Measurements from ENCODE around the gene CMSS1.

Gene CMSS1

GRCh38 chr3:99970198-99970597 is 152.5 kb downstream of the CMSS1 start:
- no peak overlapping the region for H3K4me2 ChIP-seq (ENCODE audit: low read length)
- H2AFZ ChIP-seq: no peak overlapping the region
- H3K36me3 ChIP-seq (ENCODE audit: control insufficient read depth, insufficient read depth, low read length): no peaks in the 10 kb centered on the region
- H3K4me3 ChIP-seq (ENCODE audit: low read depth, low read length): no peak overlapping the region
- H3K4me1 ChIP-seq: peaks cover 9% of the 10 kb centered on the region
- H3K27me3 ChIP-seq (ENCODE audit: control insufficient read depth, insufficient read depth, low read length): no peaks in the 10 kb centered on the region
- H3K27ac ChIP-seq: no peak overlapping the region
- peaks cover 2% of the 10 kb centered on the region for H3K79me2 ChIP-seq
- no peaks in the 10 kb centered on the region for H3K9me3 ChIP-seq (ENCODE audit: control insufficient read depth, low read length)
- TF ChIP-seq, protein P1, sequence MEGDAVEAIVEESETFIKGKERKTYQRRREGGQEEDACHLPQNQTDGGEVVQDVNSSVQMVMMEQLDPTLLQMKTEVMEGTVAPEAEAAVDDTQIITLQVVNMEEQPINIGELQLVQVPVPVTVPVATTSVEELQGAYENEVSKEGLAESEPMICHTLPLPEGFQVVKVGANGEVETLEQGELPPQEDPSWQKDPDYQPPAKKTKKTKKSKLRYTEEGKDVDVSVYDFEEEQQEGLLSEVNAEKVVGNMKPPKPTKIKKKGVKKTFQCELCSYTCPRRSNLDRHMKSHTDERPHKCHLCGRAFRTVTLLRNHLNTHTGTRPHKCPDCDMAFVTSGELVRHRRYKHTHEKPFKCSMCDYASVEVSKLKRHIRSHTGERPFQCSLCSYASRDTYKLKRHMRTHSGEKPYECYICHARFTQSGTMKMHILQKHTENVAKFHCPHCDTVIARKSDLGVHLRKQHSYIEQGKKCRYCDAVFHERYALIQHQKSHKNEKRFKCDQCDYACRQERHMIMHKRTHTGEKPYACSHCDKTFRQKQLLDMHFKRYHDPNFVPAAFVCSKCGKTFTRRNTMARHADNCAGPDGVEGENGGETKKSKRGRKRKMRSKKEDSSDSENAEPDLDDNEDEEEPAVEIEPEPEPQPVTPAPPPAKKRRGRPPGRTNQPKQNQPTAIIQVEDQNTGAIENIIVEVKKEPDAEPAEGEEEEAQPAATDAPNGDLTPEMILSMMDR (IDR thresholded peaks at IDR 0.05): no peak
- no peak overlapping the region for H3K9ac ChIP-seq

DNA sequence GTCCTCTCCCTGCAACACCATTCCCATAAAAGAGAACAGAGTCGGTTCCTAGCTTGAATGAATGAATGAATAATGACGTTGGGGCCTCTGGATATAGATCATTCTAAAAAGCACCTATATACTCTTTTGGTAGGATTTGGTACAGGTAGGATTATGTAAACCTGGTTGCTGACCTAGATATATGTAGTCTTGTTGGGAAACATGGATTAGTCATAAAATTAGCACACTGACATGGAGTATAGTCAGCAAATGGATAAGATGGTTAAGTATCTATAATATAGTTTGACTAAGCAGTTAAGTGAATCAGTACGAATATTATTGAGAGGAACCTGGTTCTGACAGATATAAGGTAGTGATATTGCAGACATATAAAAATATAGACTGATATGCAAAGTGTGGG is 154.1 kb downstream of the CMSS1 start:
- Histone ChIP-seq H3K4me3 (ENCODE audit: low read depth, low read length) (no peak overlapping the region), H2AFZ (no peak overlapping the region), H3K9me3 (ENCODE audit: control insufficient read depth, low read length) (no peaks in the 10 kb centered on the region), H3K79me2 (peaks cover 4% of the 10 kb centered on the region), H3K27ac (no peak overlapping the region), H3K27me3 (ENCODE audit: control insufficient read depth, insufficient read depth, low read length) (no peaks in the 10 kb centered on the region), H3K9ac (no peak overlapping the region), H3K4me1 (no peaks in the 10 kb centered on the region), H3K36me3 (ENCODE audit: control insufficient read depth, insufficient read depth, low read length) (no peaks in the 10 kb centered on the region), H3K4me2 (ENCODE audit: low read length) (no peak overlapping the region)
- TF ChIP-seq, protein P1 (IDR thresholded peaks at IDR 0.05): no peak

- Histone ChIP-seq H3K4me1 (no peaks in the 10 kb centered on the region), H3K27me3 (ENCODE audit: control insufficient read depth, insufficient read depth, low read length) (no peaks in the 10 kb centered on the region), H3K4me3 (ENCODE audit: low read depth, low read length) (no peak overlapping the region), H3K36me3 (ENCODE audit: control insufficient read depth, insufficient read depth, low read length) (no peaks in the 10 kb centered on the region), H3K27ac (no peak overlapping the region), H3K9ac (no peak overlapping the region), H2AFZ (no peak overlapping the region), H3K4me2 (ENCODE audit: low read length) (no peak overlapping the region), H3K9me3 (ENCODE audit: control insufficient read depth, low read length) (no peaks in the 10 kb centered on the region), H3K79me2 (peaks cover 7% of the 10 kb centered on the region)
- TF ChIP-seq, protein P1 (IDR thresholded peaks at IDR 0.05): no peak
Measured at GRCh38 chr3:99972380-99973104, 154.9 kb downstream of the CMSS1 start.

DNA sequence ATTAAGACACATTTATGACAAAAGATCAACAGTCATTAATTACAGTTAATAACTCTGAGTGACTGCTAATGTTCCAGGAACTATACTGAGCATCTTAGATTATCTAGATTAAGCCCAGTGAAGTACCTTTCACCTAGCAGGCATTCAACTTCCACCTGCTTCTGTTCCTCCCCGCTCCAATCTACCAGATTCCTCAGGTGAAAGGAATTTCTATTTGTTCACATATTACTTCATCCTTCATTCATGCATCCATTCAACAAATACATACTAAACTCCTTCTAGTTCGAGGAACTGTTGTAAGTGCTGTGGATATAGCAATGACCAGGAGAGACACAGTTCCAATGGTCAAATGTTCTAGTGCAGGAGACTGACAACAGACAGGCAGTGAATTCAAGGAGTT is 157.3 kb downstream of the CMSS1 start:
- peaks cover 11% of the 10 kb centered on the region for H3K79me2 ChIP-seq
- no peak overlapping the region for H2AFZ ChIP-seq
- no peaks in the 10 kb centered on the region for H3K27me3 ChIP-seq (ENCODE audit: control insufficient read depth, insufficient read depth, low read length)
- no peak overlapping the region for H3K4me3 ChIP-seq (ENCODE audit: low read depth, low read length)
- no peak overlapping the region for H3K4me2 ChIP-seq (ENCODE audit: low read length)
- no peak overlapping the region for H3K9ac ChIP-seq
- H3K9me3 ChIP-seq (ENCODE audit: control insufficient read depth, low read length): no peaks in the 10 kb centered on the region
- no peaks in the 10 kb centered on the region for H3K36me3 ChIP-seq (ENCODE audit: control insufficient read depth, insufficient read depth, low read length)
- TF ChIP-seq, protein P1 (IDR thresholded peaks at IDR 0.05): no peak
- H3K4me1 ChIP-seq: no peaks in the 10 kb centered on the region
- H3K27ac ChIP-seq: no peak overlapping the region

DNA sequence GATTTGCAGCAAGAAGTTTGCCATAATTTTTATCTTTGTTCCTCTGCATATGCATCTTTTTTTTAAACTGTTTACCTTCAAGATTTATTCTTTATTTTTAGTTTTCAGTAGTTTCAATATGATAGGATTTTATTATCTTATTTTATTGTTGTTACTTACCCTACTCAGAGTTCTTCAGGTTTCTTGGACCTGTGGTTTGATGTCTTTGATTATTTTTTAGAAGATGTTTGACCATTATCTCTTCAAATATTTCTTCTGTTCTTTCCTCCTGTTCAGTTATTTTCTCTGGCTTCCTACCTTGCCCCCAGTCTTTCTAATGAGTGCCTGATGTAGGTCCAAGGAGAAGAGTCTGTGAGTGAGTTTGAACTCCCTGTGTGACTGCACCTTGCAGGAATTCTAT is 158.9 kb downstream of the CMSS1 start:
- H3K4me1 ChIP-seq: no peaks in the 10 kb centered on the region
- H3K9me3 ChIP-seq (ENCODE audit: control insufficient read depth, low read length): no peaks in the 10 kb centered on the region
- H3K79me2 ChIP-seq: peaks cover 11% of the 10 kb centered on the region
- no peak overlapping the region for H2AFZ ChIP-seq
- TF ChIP-seq, protein P1 (IDR thresholded peaks at IDR 0.05): no peak
- no peak overlapping the region for H3K4me3 ChIP-seq (ENCODE audit: low read depth, low read length)
- H3K27me3 ChIP-seq (ENCODE audit: control insufficient read depth, insufficient read depth, low read length): no peaks in the 10 kb centered on the region
- H3K36me3 ChIP-seq (ENCODE audit: control insufficient read depth, insufficient read depth, low read length): no peaks in the 10 kb centered on the region
- no peak overlapping the region for H3K9ac ChIP-seq
- no peak overlapping the region for H3K4me2 ChIP-seq (ENCODE audit: low read length)
- no peak overlapping the region for H3K27ac ChIP-seq
